ENCODE results near the gene MTMR2. TPM values are rescaled to one million over a fixed set of nuclear protein-coding genes. Genes with fewer than 3 reads are reported as not detected.

Gene MTMR2
- total RNA-seq, 1 donor, result 53.5 TPM

GRCh38 chr11:95833378-95833777, 90.5 kb downstream of the MTMR2 start:
- no peak for TF ChIP-seq CTCF (IDR thresholded peaks at IDR 0.05; ENCODE audit: insufficient read depth, low read depth, low read length)
- no peak overlapping the region for H3K4me3 ChIP-seq (ENCODE audit: low read depth, low read length)
- DNase-seq (ENCODE audit: low read depth), result no peak

- peak; percentile 86 for DNase-seq (ENCODE audit: low read depth)
- no peak overlapping the region for H3K4me3 ChIP-seq (ENCODE audit: low read depth, low read length)
- no peak for TF ChIP-seq CTCF (IDR thresholded peaks at IDR 0.05; ENCODE audit: insufficient read depth, low read depth, low read length)
Measured at GRCh38 chr11:95832763-95833162, 91.1 kb downstream of the MTMR2 start.

- peak; percentile 91 for DNase-seq (ENCODE audit: low read depth)
- TF ChIP-seq CTCF (IDR thresholded peaks at IDR 0.05; ENCODE audit: insufficient read depth, low read depth, low read length), result no peak
Measured at GRCh38 chr11:95831198-95831883, 92.6 kb downstream of the MTMR2 start.

GRCh38 chr11:95829580-95830259, 94.2 kb downstream of the MTMR2 start:
- DNase-seq (ENCODE audit: low read depth), result no peak
- H3K4me3 ChIP-seq (ENCODE audit: low read depth, low read length), result no peak overlapping the region
- TF ChIP-seq CTCF (IDR thresholded peaks at IDR 0.05; ENCODE audit: insufficient read depth, low read depth, low read length), result no peak

More at GRCh38 chr11:95831198-95831883, 92.6 kb downstream of the MTMR2 start:
- no peak overlapping the region for H3K4me3 ChIP-seq (ENCODE audit: low read depth, low read length)

- no peak for TF ChIP-seq CTCF (IDR thresholded peaks at IDR 0.05; ENCODE audit: insufficient read depth, low read depth, low read length)
- H3K4me3 ChIP-seq (ENCODE audit: low read depth, low read length), result no peak overlapping the region
- peak; percentile 36 for DNase-seq (ENCODE audit: low read depth)
Measured at GRCh38 chr11:95827696-95828095, 96.2 kb downstream of the MTMR2 start.

- DNase-seq (ENCODE audit: low read depth), result peak; percentile 69
- TF ChIP-seq CTCF (IDR thresholded peaks at IDR 0.05; ENCODE audit: insufficient read depth, low read depth, low read length), result no peak
- H3K4me3 ChIP-seq (ENCODE audit: low read depth, low read length), result no peak overlapping the region
Measured at GRCh38 chr11:95821640-95822039, 102.3 kb downstream of the MTMR2 start.
